ENCODE results near the gene TNS2. TPM values are rescaled to one million over a fixed set of nuclear protein-coding genes. Genes with fewer than 3 reads are reported as not detected.

The TNS2 gene
- total and polyA plus RNA-seq, 2 of the 13 experiments (the other 11 are each of a cell fraction or from before 2014, with no cell fraction given): 8.9 to 20.4 TPM

DNA sequence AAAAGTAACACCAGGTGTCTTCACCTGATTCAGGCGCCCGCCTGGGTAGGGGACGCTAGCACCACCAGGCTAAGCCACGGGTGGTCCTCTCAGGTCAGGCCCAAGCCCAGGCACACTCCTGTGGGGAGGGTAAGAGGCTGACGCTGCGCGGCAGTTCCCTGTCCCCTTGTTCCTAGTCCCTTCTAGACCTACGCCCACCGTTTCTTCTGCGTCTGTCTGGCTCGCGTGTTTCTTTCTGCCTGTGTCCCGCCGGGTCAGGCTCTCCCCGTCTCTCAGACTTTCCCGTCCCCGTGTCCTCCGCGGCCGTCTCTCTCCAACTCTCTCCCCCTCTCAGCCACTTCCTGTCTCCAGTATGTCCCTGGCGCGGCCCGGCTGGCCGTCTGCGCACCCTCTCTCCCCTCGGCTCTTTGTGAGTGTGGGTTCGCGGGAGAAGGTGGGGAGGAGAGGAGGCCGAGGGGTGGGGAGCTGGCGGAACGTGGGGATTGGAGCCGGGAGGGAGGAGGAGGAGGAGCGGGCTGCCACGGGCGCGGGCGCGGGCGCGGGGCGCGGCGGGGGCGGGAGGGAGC is 3.1 kb upstream of the TNS2 start (continued):
- TF ChIP-seq, protein P1, sequence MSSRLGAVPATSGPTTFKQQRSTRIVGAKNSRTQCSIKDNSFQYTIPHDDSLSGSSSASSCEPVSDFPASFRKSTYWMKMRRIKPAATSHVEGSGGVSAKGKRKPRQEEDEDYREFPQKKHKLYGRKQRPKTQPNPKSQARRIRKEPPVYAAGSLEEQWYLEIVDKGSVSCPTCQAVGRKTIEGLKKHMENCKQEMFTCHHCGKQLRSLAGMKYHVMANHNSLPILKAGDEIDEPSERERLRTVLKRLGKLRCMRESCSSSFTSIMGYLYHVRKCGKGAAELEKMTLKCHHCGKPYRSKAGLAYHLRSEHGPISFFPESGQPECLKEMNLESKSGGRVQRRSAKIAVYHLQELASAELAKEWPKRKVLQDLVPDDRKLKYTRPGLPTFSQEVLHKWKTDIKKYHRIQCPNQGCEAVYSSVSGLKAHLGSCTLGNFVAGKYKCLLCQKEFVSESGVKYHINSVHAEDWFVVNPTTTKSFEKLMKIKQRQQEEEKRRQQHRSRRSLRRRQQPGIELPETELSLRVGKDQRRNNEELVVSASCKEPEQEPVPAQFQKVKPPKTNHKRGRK (CRISPR knock-in tag; IDR thresholded peaks at IDR 0.05): no peak
- TF ChIP-seq CEBPB (IDR thresholded peaks at IDR 0.05; ENCODE audit: borderline replicate concordance, low read depth, low read length) (no peak), ZNF564 (CRISPR knock-in tag; IDR thresholded peaks at IDR 0.05) (no peak), ZNF10 (CRISPR knock-in tag; IDR thresholded peaks at IDR 0.05; ENCODE audit: borderline replicate concordance, low read depth) (no peak), NCOA2 (CRISPR knock-in tag; IDR thresholded peaks at IDR 0.05) (no peak; the same call in 1 of the 2 replicates), ZNF660 (CRISPR knock-in tag; IDR thresholded peaks at IDR 0.05; ENCODE audit: borderline replicate concordance, low read depth) (no peak), FOSL2 (CRISPR knock-in tag; IDR thresholded peaks at IDR 0.05) (no peak), SIX4 (CRISPR knock-in tag; IDR thresholded peaks at IDR 0.05) (no peak), RBFOX2 (IDR thresholded peaks at IDR 0.05; ENCODE audit: low read depth, low read length) (peak; percentile 65), ZNF101 (CRISPR knock-in tag; IDR thresholded peaks at IDR 0.05; ENCODE audit: borderline replicate concordance, low read depth) (no peak), ZNF460 (CRISPR knock-in tag; IDR thresholded peaks at IDR 0.05; ENCODE audit: borderline replicate concordance) (no peak), ZNF678 (CRISPR knock-in tag; IDR thresholded peaks at IDR 0.05) (no peak), NFATC3 (CRISPR knock-in tag; IDR thresholded peaks at IDR 0.05) (no peak), KLF9 (CRISPR knock-in tag; IDR thresholded peaks at IDR 0.05; ENCODE audit: low read depth) (no peak), ZNF607 (CRISPR knock-in tag; IDR thresholded peaks at IDR 0.05; ENCODE audit: borderline replicate concordance) (0 out of 2 replicates have a peak, but pooled peaks have one; percentile 18)
- TF ChIP-seq, protein P2, sequence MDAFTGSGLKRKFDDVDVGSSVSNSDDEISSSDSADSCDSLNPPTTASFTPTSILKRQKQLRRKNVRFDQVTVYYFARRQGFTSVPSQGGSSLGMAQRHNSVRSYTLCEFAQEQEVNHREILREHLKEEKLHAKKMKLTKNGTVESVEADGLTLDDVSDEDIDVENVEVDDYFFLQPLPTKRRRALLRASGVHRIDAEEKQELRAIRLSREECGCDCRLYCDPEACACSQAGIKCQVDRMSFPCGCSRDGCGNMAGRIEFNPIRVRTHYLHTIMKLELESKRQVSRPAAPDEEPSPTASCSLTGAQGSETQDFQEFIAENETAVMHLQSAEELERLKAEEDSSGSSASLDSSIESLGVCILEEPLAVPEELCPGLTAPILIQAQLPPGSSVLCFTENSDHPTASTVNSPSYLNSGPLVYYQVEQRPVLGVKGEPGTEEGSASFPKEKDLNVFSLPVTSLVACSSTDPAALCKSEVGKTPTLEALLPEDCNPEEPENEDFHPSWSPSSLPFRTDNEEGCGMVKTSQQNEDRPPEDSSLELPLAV (CRISPR knock-in tag; conservative IDR thresholded peaks at IDR 0.05; ENCODE audit: low read depth): no peak
- TF ChIP-seq, protein P3, sequence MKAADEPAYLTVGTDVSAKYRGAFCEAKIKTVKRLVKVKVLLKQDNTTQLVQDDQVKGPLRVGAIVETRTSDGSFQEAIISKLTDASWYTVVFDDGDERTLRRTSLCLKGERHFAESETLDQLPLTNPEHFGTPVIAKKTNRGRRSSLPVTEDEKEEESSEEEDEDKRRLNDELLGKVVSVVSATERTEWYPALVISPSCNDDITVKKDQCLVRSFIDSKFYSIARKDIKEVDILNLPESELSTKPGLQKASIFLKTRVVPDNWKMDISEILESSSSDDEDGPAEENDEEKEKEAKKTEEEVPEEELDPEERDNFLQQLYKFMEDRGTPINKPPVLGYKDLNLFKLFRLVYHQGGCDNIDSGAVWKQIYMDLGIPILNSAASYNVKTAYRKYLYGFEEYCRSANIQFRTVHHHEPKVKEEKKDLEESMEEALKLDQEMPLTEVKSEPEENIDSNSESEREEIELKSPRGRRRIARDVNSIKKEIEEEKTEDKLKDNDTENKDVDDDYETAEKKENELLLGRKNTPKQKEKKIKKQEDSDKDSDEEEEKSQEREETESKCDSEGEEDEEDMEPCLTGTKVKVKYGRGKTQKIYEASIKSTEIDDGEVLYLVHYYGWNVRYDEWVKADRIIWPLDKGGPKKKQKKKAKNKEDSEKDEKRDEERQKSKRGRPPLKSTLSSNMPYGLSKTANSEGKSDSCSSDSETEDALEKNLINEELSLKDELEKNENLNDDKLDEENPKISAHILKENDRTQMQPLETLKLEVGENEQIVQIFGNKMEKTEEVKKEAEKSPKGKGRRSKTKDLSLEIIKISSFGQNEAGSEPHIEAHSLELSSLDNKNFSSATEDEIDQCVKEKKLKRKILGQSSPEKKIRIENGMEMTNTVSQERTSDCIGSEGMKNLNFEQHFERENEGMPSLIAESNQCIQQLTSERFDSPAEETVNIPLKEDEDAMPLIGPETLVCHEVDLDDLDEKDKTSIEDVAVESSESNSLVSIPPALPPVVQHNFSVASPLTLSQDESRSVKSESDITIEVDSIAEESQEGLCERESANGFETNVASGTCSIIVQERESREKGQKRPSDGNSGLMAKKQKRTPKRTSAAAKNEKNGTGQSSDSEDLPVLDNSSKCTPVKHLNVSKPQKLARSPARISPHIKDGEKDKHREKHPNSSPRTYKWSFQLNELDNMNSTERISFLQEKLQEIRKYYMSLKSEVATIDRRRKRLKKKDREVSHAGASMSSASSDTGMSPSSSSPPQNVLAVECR (CRISPR knock-in tag; IDR thresholded peaks at IDR 0.05; ENCODE audit: borderline replicate concordance): no peak; the same call in 1 of the 2 replicates
- TF ChIP-seq, protein P4, sequence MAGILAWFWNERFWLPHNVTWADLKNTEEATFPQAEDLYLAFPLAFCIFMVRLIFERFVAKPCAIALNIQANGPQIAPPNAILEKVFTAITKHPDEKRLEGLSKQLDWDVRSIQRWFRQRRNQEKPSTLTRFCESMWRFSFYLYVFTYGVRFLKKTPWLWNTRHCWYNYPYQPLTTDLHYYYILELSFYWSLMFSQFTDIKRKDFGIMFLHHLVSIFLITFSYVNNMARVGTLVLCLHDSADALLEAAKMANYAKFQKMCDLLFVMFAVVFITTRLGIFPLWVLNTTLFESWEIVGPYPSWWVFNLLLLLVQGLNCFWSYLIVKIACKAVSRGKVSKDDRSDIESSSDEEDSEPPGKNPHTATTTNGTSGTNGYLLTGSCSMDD (CRISPR knock-in tag; IDR thresholded peaks at IDR 0.05): no peak
- TF ChIP-seq, protein P5, sequence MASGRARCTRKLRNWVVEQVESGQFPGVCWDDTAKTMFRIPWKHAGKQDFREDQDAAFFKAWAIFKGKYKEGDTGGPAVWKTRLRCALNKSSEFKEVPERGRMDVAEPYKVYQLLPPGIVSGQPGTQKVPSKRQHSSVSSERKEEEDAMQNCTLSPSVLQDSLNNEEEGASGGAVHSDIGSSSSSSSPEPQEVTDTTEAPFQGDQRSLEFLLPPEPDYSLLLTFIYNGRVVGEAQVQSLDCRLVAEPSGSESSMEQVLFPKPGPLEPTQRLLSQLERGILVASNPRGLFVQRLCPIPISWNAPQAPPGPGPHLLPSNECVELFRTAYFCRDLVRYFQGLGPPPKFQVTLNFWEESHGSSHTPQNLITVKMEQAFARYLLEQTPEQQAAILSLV (CRISPR knock-in tag; IDR thresholded peaks at IDR 0.05; ENCODE audit: borderline replicate concordance): no peak; the same call in 1 of the 2 replicates
- TF ChIP-seq, protein P6, sequence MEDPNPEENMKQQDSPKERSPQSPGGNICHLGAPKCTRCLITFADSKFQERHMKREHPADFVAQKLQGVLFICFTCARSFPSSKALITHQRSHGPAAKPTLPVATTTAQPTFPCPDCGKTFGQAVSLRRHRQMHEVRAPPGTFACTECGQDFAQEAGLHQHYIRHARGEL (CRISPR knock-in tag; IDR thresholded peaks at IDR 0.05): no peak

All from HepG2 (cell line).